UCSD-AML1 (cell line): ENCODE data around the gene ARAP3.

Experiments used
- DNase-seq: peaks from one replicate; lab custom pipeline; 2025; ENCODE audit not compliant: unreplicated experiment; lab: John Stamatoyannopoulos, UW

Gene ARAP3

DNA sequence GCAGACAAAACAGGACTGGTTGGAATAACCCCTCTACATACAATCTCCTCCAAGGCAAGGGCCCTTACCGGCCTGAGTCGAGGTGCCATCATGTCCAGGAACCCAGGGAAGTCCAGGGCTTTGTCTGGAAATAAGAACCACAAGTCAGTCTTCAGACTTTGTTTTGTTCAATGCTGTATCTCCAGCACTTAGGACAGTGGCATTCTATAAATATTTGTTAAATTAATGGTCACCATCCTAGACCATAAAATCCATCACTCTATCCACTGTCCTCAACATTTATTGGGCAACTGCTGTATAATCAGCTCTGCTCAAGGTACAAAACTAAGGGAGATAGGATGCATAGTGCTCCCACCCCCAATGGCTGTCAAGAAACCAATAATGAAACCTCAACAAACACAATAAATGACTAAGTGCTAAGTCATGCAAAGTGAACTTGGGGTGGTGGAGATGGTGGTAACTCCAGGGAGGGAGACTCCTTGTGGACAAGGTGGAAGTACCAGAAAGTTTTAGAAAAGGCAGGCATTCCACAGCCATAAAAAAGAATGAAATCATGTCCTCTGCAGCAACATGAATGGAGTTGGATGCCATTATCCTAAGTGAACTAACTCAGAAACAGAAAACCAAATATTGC lies 40.3 kb downstream of the ARAP3 start:
- DNase-seq = no peak

DNA sequence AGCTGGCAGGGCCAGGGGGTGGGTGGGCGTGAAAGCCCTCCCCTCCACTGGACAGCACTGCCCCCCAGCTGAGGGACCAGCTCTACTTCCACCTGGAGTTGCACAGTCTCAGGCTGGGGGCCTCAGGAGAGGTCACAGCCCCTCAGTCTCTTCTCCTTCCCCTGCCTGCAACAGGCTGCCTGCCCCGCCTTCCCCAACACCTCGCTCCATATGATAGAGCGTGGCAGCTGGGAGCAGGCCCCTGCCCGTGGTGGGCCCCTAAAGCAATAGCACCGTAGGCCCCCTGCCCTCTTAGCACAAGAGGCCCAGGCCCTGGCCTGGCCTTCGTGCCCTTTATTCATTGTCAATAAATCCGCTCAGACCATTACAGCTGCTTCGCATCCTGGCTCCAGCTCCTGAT lies 41.3 kb downstream of the ARAP3 start:
- DNase-seq = no peak

DNA sequence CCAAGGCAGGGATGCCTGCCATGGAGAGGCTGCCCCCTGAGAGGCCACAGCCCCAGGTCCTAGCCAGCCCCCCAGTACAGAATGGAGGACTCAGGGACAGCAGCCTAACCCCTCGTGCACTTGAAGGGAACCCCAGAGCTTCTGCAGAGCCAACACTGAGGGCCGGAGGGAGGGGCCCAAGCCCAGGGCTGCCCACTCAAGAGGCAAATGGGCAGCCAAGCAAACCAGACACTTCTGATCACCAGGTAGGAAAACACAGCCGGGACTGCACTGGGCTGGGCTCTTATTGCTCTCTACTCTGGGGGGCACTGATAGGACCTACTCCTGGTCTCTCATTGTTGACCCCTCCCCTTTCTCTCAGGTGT lies 42.0 kb downstream of the ARAP3 start:
- DNase-seq = no peak

DNA sequence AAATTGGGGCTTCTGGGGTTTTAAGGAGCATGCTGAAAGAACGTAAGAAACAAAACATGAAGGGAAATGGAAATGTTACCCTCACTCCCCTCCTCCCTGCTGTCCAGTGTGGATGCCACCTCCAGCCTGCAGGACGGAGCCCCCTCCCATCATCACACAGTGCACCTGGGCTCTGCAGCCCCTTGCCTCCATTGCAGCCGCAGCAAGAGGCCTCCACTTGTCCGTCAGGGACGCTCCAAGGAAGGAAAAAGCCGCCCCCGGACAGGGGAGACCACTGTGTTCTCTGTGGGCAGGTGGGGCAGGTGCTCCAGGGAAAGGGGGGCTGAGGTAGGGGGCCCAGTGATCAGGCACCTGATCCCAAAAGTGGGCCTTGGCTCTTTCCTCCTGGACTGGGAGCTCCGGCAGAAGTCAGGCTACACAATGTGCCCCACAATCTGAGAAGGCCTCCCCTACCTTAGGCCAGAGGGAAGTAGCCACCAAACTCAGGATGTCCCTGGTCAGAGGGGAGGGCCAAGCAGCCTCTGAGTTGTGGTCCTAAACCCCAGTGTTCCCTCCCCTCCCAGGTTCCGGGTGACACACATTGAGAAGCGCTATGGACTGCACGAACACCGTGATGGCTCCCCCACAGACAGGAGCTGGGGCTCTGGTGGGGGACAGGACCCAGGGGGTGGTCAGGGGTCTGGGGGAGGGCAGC lies 42.5 kb downstream of the ARAP3 start:
- DNase-seq = no peak

DNA sequence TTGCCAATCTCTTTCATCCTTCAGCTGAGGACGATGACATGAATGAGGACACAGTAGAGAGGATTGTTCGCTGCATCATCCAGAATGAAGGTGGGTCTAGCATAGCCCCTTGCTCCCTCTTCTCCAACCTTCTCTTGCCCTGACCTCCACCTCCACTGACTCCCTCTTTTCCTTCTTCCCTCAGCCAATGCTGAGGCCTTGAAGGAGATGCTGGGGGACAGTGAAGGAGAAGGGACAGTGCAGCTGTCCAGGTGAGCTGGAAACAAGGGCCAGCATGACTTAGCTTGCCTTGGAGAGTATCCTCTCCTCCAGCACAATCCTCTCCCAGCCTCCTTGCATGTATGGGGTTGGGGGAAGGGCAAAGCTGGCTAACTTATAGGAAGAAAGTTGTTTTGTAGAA lies 43.3 kb downstream of the ARAP3 start:
- DNase-seq = no peak

DNA sequence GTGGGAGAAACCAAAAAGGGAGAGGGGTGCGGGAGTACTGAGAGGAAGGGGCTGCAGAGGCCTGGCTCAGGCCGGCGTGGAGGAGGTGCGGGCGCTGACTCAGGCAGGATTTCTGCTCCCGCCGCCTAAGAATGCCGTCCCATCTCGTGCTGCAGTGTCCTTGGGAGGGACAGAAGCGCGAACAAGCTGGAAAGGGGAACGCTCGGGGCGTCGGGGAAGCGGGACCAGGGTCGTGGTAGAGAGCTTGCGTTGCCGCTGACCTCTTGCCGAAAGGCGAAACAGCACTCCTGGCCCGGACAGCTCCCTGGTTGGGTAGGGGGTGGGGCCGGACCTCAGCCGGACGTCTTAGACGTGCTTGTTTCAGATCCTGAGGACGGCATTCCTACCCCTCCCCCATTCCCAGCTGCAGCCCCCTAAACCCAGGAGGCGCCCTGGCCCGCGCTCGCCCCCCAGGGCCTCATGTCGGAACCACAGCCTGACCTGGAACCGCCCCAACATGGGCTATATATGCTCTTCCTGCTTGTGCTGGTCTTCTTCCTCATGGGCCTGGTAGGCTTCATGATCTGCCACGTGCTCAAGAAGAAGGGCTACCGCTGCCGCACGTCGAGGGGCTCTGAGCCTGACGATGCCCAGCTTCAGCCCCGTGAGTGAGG lies 44.1 kb downstream of the ARAP3 start:
- peak; percentile 82 for DNase-seq

DNA sequence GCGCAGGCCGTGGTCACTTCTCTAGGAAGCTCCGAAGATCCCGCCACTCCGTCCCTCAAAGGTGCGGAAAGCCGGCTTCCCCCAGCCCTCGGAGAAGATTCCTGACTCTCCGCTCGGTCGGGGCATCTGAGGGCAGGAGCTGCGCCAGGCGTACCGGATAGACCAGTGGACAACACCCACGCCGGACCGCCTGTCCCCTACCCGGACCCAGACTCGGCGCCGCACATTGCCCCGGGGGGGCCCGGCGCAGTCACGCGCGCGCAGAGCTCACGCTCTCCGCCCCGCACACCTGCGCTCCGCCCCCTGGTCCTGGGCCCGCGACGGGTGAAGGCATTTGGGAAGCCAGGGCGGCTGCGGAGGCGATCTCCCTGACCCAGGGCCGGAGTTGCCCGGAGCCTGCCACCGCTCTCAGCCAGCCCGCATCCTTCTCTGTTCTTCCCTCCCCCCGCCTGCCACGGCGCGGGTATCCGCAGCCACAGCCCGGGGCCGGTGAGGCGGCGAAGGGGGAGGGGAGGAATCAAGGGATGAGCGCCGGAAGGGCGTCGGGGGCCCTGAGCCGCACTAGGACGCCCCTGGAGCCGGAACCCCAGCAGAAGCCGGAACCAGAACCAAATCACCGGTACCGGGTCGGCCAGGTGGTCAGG lies 44.8 kb downstream of the ARAP3 start:
- DNase-seq = peak; percentile 45

DNA sequence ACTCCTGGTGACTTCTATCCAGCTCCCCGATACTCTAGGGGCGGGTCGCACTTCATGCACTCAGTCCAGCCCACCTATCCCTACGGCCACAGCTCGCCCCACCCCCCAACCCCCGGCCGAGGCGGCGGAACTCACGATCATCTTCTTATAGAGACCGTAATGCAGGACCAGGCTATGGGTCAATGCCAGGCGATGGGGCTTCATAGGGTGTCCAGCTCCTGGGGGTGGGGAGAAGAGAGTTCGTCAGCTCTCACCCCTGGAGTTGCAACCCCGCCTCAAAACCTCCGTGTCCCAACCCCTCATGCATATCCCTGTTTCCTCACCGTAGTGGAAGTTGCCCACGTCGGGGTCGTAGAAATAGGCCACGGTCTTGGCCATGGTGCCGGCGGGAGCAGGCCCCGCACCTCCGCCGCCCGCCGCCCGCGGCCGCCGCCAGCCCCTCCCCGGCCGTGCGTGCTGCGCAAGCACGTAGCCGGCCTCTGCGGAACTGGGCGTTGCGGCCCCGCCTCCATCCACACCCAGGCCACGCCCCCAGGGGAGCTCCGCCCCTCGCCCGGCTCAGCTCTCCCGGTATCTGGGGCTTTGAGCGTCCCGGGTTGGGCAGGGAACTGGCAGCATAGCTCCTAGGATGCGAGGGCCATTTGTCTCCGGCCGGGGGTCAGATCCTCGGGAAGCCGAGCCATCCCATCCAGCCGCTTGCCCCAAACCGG lies 45.5 kb downstream of the ARAP3 start, which contains the start of the genes HDAC3 and RELL2:
Gene HDAC3, minus strand, starts transcription at position 437 of the 710 bp plus-strand sequence. Its CDS starts 59 bp downstream, at position 378.
Gene RELL2, plus strand, starts transcription at position 585 of the 710 bp plus-strand sequence. CDS start 1,229 bp downstream, outside the sequence.
- peak; percentile 94 for DNase-seq

DNA sequence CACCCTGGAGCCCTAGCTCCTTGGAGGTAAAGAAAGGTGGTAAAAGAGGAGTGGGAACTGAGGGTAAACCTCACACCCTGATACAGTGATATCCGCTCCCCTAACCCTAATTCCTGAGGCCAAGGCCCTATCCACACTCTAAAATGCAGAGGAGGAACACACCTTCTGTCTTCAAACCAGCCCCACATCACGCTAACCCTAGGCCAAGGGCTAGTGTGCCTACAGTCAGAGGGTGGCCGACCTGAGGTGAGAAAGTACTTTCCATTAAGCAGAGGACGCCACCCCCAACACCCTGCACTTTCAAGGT lies 46.0 kb downstream of the ARAP3 start:
- DNase-seq = no peak

DNA sequence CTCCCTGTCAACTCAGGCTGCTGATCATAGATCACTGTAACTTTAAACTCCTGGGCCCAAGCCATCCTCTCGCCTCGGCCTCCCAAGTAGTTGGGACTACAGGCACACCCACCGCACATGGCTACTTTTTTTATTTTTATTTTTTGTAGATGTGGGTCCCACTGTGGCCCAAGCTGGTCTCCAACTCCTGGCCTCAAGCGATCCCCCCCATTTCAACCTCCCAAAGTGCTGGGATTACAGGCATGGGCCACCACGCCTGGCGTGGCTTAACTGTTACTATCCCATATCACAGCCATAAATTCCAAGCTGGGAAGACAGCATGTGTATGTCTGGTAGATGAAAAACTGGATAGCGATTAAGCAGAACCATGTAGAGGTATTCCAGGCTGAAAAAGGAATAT lies 46.4 kb downstream of the ARAP3 start:
- no peak for DNase-seq

DNA sequence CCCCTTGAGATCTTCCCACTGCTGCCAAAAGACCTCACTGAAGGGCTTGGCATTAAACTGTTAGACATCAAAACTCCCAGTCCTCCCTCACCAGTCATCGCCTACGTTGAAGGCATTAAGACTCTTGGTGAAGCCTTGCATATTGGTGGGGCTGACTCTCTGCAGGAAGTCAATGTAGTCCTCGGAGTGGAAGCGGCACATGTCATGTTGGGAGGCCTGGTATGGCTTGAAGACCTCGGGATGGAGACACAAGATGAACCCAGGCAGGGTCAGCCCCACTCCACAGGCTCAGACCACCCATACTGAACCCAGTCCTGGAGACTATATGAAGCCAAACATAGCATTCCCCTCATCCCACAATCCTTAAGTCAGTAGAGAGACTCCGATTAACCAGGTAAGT lies 47.3 kb downstream of the ARAP3 start:
- DNase-seq = no peak

DNA sequence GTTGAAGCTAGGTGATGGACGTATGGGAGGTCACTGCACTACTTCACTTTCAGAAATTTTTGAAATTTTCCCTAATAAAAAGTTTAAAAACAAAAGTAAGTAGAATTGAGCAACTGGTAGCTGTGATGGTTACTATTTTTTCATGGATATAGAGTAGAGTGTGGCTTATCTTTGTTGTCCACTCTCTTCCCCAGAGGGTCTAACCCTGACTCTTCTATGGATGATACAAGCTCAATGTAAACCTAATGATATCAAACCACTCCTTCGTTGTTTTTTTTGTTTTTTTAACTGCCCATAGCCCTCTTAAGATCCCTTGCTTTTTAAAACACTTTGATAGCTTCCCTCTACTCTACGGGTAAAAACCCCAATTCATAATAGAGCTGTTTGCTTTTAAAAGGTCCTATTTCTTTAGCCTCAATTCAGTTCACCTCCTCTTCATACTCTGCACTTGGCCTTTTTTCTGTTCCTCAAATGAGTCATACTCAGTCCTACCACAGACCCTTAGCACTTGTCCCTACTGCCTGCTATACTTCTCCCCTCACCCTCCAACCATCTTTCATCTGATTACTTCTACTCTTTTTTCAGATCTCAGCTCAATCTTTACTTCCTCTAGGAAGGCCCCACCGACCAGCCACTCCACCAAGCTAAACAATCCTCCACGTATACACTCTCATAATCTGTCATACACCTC lies 48.0 kb downstream of the ARAP3 start:
- no peak for DNase-seq

DNA sequence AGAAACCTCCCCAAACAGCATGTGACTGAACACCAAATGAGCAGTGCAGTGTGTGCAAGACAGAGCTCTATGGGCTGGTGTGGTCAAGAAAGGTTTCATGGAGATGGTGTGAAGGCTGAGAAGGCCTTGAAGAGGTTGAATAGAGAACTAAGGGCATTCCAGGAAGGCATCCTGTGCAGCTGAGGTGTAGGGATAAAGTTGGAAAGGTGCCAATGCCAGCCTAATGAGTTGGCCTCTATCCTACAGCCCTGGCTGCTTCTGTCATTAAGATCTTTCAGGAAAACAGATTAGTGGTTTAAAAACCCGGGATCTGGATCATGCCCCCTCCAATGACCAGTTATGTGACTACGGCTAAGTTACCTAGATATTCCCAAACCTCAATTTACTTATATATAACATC lies 49.4 kb downstream of the ARAP3 start:
- no peak for DNase-seq

DNA sequence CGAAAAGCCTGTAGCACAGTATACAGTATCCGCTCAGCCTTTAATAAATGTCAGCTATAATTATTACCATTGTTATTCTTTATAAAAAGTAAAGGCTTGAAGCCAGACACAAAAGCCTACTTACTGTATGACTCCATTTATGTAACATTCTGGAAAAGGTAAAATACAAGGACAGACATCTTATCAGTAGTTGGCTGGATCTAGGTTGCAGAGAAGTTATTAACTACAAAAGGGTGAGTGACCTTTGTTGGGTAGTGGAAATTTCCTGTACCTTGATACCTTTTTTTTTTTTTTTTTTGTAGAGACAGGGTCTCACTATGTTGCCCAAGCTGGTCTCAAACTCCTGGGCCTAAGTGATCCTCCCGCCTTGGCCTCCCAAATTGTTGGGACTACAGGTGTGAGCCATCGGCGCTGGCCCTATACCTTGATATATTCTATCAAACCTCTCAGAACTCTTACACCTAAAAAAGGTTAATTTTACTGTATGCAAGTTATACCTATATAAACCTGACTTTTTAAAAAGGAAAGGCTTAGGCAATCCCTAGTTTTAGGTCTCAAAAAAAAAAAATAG lies 51.4 kb downstream of the ARAP3 start:
- no peak for DNase-seq

DNA sequence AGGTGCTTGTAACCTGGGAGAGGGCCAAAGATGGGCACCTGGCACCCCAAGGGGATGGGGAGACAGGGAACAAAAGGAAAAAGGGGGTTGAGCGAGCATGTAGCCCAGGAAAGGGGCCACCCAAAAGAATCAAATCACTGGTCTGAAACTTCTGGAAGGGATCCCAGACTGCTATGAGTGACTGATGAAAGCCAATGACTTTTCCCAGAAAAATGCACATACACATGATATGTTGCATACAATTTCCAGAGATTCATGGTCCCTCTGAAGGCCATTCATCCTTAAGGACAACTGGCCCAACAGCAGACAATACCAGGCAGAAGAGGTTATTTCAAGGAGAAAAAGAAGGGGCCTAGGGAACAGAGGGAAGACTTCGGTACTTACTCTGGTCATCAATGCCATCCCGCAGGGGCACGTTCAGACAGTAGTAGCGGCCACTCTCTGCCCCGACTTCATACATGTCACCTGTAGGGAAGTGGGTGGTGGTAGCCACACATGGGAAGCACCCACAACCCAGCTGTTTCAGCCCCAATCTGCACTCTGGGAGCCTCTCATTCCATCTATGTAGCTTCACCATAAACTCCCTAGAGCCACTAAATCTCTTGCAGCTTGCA lies 53.7 kb downstream of the ARAP3 start:
- no peak for DNase-seq

DNA sequence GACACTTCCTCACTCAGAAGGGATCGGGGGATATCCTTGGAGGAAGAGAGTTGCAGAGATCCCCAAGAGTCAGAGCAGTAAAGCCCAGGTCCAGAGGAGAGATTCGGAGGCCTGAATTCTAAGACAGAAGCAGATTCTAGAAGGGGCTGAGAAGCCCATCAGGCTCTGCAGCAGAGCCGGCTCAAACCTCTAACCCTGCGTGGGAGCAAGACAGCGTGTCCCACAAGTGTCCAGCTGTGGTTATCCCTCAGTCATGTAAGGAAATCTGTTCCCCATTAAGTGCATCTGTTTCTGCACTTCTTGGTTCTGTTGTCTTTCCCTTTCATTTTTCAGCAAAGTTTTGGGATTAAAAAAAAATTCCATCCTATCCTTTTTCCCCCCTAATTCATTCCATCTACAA lies 58.4 kb downstream of the ARAP3 start:
- no peak for DNase-seq

DNA sequence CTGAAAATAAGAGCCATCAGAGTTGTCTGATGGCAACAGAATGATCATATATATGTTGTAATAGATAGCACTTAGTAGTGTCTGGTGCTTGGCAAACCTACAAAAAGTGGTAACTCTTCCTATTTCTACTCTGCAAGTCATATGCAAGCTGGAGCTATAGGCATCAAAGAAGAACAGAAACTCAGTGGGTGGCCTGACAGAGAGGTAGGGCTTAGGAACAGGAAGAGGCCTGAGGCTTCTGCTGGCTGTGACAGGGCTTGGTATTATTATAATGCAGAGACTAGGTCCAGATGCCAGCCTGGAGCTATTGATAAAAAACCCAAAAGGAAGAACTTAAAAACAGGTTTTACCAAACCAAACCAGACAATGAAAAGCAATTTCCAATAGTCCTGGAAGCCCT lies 58.8 kb downstream of the ARAP3 start:
- DNase-seq = no peak

DNA sequence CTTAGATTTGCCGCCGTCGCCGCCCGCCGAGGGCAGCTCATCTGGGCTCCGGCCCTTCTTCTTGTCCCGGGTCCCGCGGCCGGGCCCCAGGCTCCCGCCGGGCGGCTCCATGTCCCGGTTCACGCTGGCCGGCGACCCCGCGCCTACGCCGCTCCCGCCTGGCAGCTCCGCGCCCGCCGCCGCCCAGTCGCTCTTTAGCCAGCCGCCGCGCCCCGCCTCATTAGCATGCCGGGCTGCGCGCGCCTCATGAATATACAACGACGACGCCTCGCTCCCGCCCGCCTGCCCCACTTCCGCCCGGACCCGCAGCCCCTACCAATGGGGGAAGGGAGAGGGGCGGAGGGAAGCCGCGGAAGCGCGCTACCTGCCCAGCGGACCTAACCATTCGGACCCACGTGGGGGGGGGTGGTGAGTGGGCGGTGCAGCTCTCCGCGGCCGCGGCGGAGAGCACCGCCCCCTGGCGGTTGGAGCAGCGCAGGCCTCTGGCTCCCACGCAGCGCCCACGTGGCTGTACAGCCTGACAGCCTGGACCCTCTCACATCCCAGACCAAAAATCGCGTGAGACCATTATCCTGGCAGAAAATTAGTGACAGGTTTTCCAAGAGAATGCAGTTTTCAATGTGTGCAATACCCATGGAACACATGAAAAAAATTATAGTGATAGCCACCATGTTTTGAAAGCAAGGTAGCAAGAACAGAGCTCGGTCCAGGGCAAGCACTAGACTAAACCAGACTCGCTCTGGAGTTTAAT lies 63.1 kb downstream of the ARAP3 start, which contains the start of gene DIAPH1:
Gene DIAPH1, minus strand, starts transcription at position 197 of the 751 bp plus-strand sequence. Its CDS starts 86 bp downstream, at position 111.
- peak; percentile 98 for DNase-seq
